Suprapubic skin (tissue), 4 donors: ENCODE data around the gene HMGN1. TPM values are rescaled to one million over a fixed set of nuclear protein-coding genes. Genes with fewer than 3 reads are reported as not detected.
"Not testable (repeated sequence)": the region's sequence is repeated elsewhere in the genome, so short reads cannot be mapped to it uniquely, and the experiment has no call there.

ENCODE experiments used
- DNase-seq, 2 donors: peaks; one replicate each; pipeline ENCODE4 v3.0.0-alpha.2; 2019; ENCODE audit warnings: low spot score in 2 of 2
- H3K27ac ChIP-seq: fragments of 200-600 bp; sonication (generic); one replicate; pipeline ENCODE4 v1.5.1; 2019
- H3K27me3 ChIP-seq: fragments of 200-600 bp; sonication (generic); one replicate; pipeline ENCODE4 v1.5.1; 2019
- H3K36me3 ChIP-seq: fragments of 200-600 bp; sonication (generic); one replicate; pipeline ENCODE4 v1.5.1; 2019
- H3K4me1 ChIP-seq: fragments of 200-600 bp; sonication (generic); one replicate; pipeline ENCODE4 v1.5.1; 2019
- H3K4me3 ChIP-seq: fragments of 200-600 bp; sonication (generic); one replicate; pipeline ENCODE4 v1.5.1; 2019; ENCODE audit warnings: mild to moderate bottlenecking
- H3K9me3 ChIP-seq: fragments of 200-600 bp; sonication (generic); one replicate; pipeline ENCODE4 v1.5.1; 2019
- CTCF ChIP-seq, 2 donors: fragments of 200-600 bp in 1 of 2; fragments of 450-650 bp in 1 of 2; sonication (generic) in 1 of 2; IDR thresholded peaks; one replicate each; pipeline ENCODE4 v1.5.1; 2016 to 2019; ENCODE audit warnings: antibody characterized with exemption in 2 of 2, mild to moderate bottlenecking in 1 of 2, moderate library complexity in 1 of 2
- EP300 ChIP-seq: sonication (generic); formaldehyde crosslinking; IDR thresholded peaks from one replicate; pipeline ENCODE4 v1.6.1; 2017; ENCODE audit warnings: antibody characterized with exemption
- POLR2A ChIP-seq, 2 donors: fragments of 450-650 bp; IDR thresholded peaks; one replicate each; pipeline ENCODE4 v1.6.1; 2017; ENCODE audit warnings: antibody characterized with exemption in 2 of 2, mild to moderate bottlenecking in 2 of 2, moderate library complexity in 2 of 2
- POLR2AphosphoS5 ChIP-seq, 3 donors: sonication (generic); formaldehyde crosslinking; IDR thresholded peaks; one replicate each; pipeline ENCODE4 v1.6.1; 2017; ENCODE audit warnings: antibody characterized with exemption in 3 of 3
- WGBS: methylation state at CpG from one replicate; pipeline ENCODE4 v1.1.5; 2018; 5-methylcytosine and 5-hydroxymethylcytosine counted together
- total RNA-seq, 4 donors: library from RNA; depleted of rRNA; stranded (reverse); fragments of >200 nt; gene quantifications; one replicate each; pipeline ENCODE4 v1.1.0, GENCODE V29; 2016

The HMGN1 gene
- total RNA-seq, 4 donors from 2014 or later, result 63.1 to 130 (median 101) TPM

- WGBS, result 56% methylated on average over 47 of the region's 50 CpGs
- DNase-seq, result peak; percentile 78 to 88
- Histone ChIP-seq H3K36me3 (no peaks in the 10 kb centered on the region), H3K9me3 (no peaks in the 10 kb centered on the region), H3K27me3 (no peaks in the 10 kb centered on the region), H3K4me3 (peak overlapping the region; percentile 34), H3K27ac (peak overlapping the region; percentile 34), H3K4me1 (peaks cover 43% of the 10 kb centered on the region)
- TF ChIP-seq CTCF (IDR thresholded peaks at IDR 0.05), result no peak
- TF ChIP-seq EP300, result no peak
- TF ChIP-seq POLR2AphosphoS5 (IDR thresholded peaks at IDR 0.05), result no peak
- no peak for TF ChIP-seq POLR2A (IDR thresholded peaks at IDR 0.05)
Measured at GRCh38 chr21:39385299-39386145, 36.6 kb upstream of the HMGN1 start.

DNA sequence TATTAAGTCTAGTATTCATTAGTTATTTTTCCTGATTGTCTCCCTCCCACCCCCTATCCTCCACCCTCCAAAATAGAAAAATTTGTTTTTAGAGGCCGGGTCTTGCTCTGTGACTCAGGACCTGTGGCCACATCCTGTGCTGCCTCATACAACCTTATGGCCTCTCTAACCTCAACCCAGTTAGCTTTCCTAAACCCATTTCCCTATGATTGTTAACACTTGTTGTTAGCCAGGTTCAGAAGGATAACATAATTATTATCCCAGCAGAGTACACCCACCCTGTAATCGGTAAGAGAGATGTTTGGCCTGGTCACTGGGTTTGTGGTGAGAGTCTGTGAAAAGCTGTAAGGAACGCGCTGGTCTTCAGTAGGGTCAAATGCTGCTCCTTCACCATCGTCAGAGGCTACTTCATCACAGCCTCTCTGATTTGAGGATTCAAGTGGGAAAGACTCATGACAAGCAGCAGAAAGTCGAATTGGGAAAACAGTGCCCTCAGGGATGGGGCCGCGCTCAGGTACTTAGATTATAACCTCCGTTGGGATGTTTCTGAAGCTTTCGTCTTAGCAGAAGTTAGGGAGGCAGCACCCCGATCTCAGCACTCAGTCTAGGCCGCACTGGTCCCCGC, 35.9 kb upstream of the HMGN1 start:
- no peak for DNase-seq
- Histone ChIP-seq H3K36me3 (no peaks in the 10 kb centered on the region), H3K9me3 (no peaks in the 10 kb centered on the region), H3K27ac (no peak overlapping the region), H3K27me3 (no peaks in the 10 kb centered on the region), H3K4me1 (peaks cover 43% of the 10 kb centered on the region), H3K4me3 (no peak overlapping the region)
- TF ChIP-seq EP300, result no peak
- no peak for TF ChIP-seq POLR2A (IDR thresholded peaks at IDR 0.05)
- TF ChIP-seq POLR2AphosphoS5 (IDR thresholded peaks at IDR 0.05), result no peak
- no peak for TF ChIP-seq CTCF (IDR thresholded peaks at IDR 0.05)
- whole genome bisulfite sequencing, result 87% methylated on average over 11 of the region's 13 CpGs

GRCh38 chr21:39382096-39382495, 33.2 kb upstream of the HMGN1 start:
- not testable (repeated sequence) for H3K36me3 ChIP-seq, H3K4me3 ChIP-seq, DNase-seq, H3K27me3 ChIP-seq, H3K27ac ChIP-seq, H3K9me3 ChIP-seq
- peaks cover 33% of the 10 kb centered on the region for H3K4me1 ChIP-seq
- 96% methylated on average over 7 of the region's 7 CpGs for WGBS

GRCh38 chr21:39381009-39381408, 32.1 kb upstream of the HMGN1 start:
- H3K9me3 ChIP-seq, result no peaks in the 10 kb centered on the region
- no peak for DNase-seq
- H3K27ac ChIP-seq, result peak overlapping the region; percentile 84
- H3K4me3 ChIP-seq, result peak overlapping the region; percentile 73
- no peaks in the 10 kb centered on the region for H3K27me3 ChIP-seq
- peaks cover 22% of the 10 kb centered on the region for H3K4me1 ChIP-seq
- TF ChIP-seq POLR2A (IDR thresholded peaks at IDR 0.05) (no peak), CTCF (IDR thresholded peaks at IDR 0.05) (no peak), EP300 (no peak), POLR2AphosphoS5 (IDR thresholded peaks at IDR 0.05) (no peak)
- H3K36me3 ChIP-seq, result no peaks in the 10 kb centered on the region
- WGBS, result 24% methylated on average over 9 of the region's 12 CpGs

- Histone ChIP-seq H3K36me3 (no peaks in the 10 kb centered on the region), H3K4me1 (peaks cover 18% of the 10 kb centered on the region), H3K27me3 (no peaks in the 10 kb centered on the region), H3K9me3 (no peaks in the 10 kb centered on the region), H3K27ac (peak overlapping the region; percentile 84), H3K4me3 (peak overlapping the region; percentile 73)
- peak; percentile 95 to 97 for DNase-seq
- no peak for TF ChIP-seq CTCF (IDR thresholded peaks at IDR 0.05)
- peak in 1 of 2 donors; percentile 71 for TF ChIP-seq POLR2A (IDR thresholded peaks at IDR 0.05)
- peak in 1 of 3 donors; percentile 71 for TF ChIP-seq POLR2AphosphoS5 (IDR thresholded peaks at IDR 0.05)
- TF ChIP-seq EP300, result no peak
- WGBS, result under 1% methylated on average over 59 of the region's 65 CpGs
Measured at GRCh38 chr21:39379986-39380891, 31.4 kb upstream of the HMGN1 start.
